IPS DF 6.9 (cell line): ENCODE measurements around the gene EXOC4.

Experiments
- DNase-seq: peaks from one replicate; pipeline ENCODE4 v3.0.0-alpha.2; 2013; ENCODE audit warnings: low read depth, low spot score
- H3K27ac ChIP-seq: one replicate; pipeline ENCODE4 v1.5.1; 2013; ENCODE audit warnings: low read length, control low read depth
- H3K27me3 ChIP-seq: 2 replicates; pipeline ENCODE4 v1.6.1; 2013; ENCODE audit warnings: mild to moderate bottlenecking, low read length; ENCODE audit not compliant: control insufficient read depth, insufficient read depth
- H3K36me3 ChIP-seq: 2 replicates; pipeline ENCODE4 v1.6.1; 2013; ENCODE audit warnings: low read length; ENCODE audit not compliant: control insufficient read depth, insufficient read depth
- H3K4me1 ChIP-seq: 2 replicates; pipeline ENCODE4 v1.6.1; 2013; ENCODE audit warnings: low read length; ENCODE audit not compliant: control insufficient read depth, insufficient read depth
- H3K4me3 ChIP-seq: 2 replicates; pipeline ENCODE4 v1.5.1; 2013; ENCODE audit warnings: mild to moderate bottlenecking, low read length
- H3K9me3 ChIP-seq: 2 replicates; pipeline ENCODE4 v1.6.1; 2013; ENCODE audit warnings: low read length, inconsistent platforms; ENCODE audit not compliant: control insufficient read depth, insufficient read depth
- WGBS: extraction: QIAGEN DNeasy Blood & Tissue Kit; methylation state at CpG from one replicate; pipeline ENCODE4 v1.1.7; 2013; ENCODE audit warnings: mixed read lengths, missing lambda C conversion rate; ENCODE audit not compliant: insufficient read length, insufficient coverage; 5-methylcytosine and 5-hydroxymethylcytosine counted together

EXOC4 gene

GRCh38 chr7:133409421-133409820 is 156.5 kb downstream of the EXOC4 start:
- no peak for DNase-seq
- no CpG with 5 or more reads among the region's 2 CpGs for WGBS
- Histone ChIP-seq H3K27me3 (no peaks in the 10 kb centered on the region), H3K4me3 (no peak overlapping the region), H3K27ac (no peak overlapping the region), H3K36me3 (no peaks in the 10 kb centered on the region), H3K4me1 (no peaks in the 10 kb centered on the region), H3K9me3 (no peaks in the 10 kb centered on the region)

- no peak for DNase-seq
- H3K27ac ChIP-seq: no peak overlapping the region
- H3K9me3 ChIP-seq: no peaks in the 10 kb centered on the region
- 100% methylated on average over 1 of the region's 1 CpG for WGBS
- no peak overlapping the region for H3K4me3 ChIP-seq
- H3K27me3 ChIP-seq: no peaks in the 10 kb centered on the region
- no peaks in the 10 kb centered on the region for H3K4me1 ChIP-seq
- H3K36me3 ChIP-seq: no peaks in the 10 kb centered on the region
These were observed 157.1 kb downstream of the EXOC4 start for GRCh38 chr7:133409966-133410365.

DNA sequence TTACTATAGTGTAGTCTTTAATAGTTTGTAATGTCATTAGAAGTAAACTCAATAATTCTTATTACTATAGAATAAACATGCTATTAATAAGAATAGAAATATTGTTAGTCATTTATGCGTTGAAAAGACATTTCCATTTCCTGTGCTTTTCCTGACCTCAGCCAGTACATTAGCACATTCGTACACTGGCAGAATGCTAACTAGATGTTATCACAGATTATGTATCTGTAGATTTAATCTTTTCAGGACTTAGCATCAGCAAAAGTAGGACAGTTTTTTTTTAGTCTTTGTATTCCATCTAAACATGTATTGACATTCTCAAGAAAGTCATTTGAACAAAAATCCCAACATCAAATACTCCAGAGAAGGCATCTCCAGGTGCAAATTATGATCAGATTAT is 158.5 kb downstream of the EXOC4 start:
- WGBS: no CpG with 5 or more reads among the region's 2 CpGs
- Histone ChIP-seq H3K4me1 (no peaks in the 10 kb centered on the region), H3K9me3 (no peaks in the 10 kb centered on the region), H3K27me3 (no peaks in the 10 kb centered on the region), H3K36me3 (no peaks in the 10 kb centered on the region), H3K4me3 (no peak overlapping the region), H3K27ac (no peak overlapping the region)
- DNase-seq: no peak

- H3K27me3 ChIP-seq: no peaks in the 10 kb centered on the region
- no peak overlapping the region for H3K27ac ChIP-seq
- no peaks in the 10 kb centered on the region for H3K9me3 ChIP-seq
- no peak overlapping the region for H3K4me3 ChIP-seq
- no CpG with 5 or more reads among the region's 3 CpGs for WGBS
- H3K4me1 ChIP-seq: no peaks in the 10 kb centered on the region
- DNase-seq: no peak
- H3K36me3 ChIP-seq: no peaks in the 10 kb centered on the region
These were observed 160.1 kb downstream of the EXOC4 start for GRCh38 chr7:133412942-133413341.

- H3K4me1 ChIP-seq: no peaks in the 10 kb centered on the region; the same call in 1 of the 2 replicates
- no peak overlapping the region for H3K27ac ChIP-seq
- H3K9me3 ChIP-seq: no peaks in the 10 kb centered on the region
- no peak for DNase-seq
- H3K27me3 ChIP-seq: no peaks in the 10 kb centered on the region
- H3K4me3 ChIP-seq: no peak overlapping the region
- WGBS: no CpG with 5 or more reads among the region's 1 CpG
- no peaks in the 10 kb centered on the region for H3K36me3 ChIP-seq
These were observed 166.2 kb downstream of the EXOC4 start for GRCh38 chr7:133419041-133419440.

GRCh38 chr7:133423618-133424017 is 170.7 kb downstream of the EXOC4 start:
- no CpG with 5 or more reads among the region's 23 CpGs for WGBS
- Histone ChIP-seq H3K27me3 (no peaks in the 10 kb centered on the region), H3K27ac (no peak overlapping the region), H3K36me3 (no peaks in the 10 kb centered on the region), H3K4me1 (no peaks in the 10 kb centered on the region; the same call in 1 of the 2 replicates), H3K4me3 (no peak overlapping the region), H3K9me3 (no peaks in the 10 kb centered on the region)
- DNase-seq: no peak

GRCh38 chr7:133428326-133428725 is 175.4 kb downstream of the EXOC4 start:
- Histone ChIP-seq H3K4me3 (no peak overlapping the region), H3K4me1 (no peaks in the 10 kb centered on the region), H3K27me3 (no peaks in the 10 kb centered on the region), H3K36me3 (no peaks in the 10 kb centered on the region), H3K27ac (no peak overlapping the region), H3K9me3 (no peaks in the 10 kb centered on the region)
- no peak for DNase-seq
- WGBS: no CpG with 5 or more reads among the region's 2 CpGs

- Histone ChIP-seq H3K4me3 (no peak overlapping the region), H3K27me3 (no peaks in the 10 kb centered on the region), H3K27ac (no peak overlapping the region), H3K9me3 (no peaks in the 10 kb centered on the region), H3K36me3 (no peaks in the 10 kb centered on the region), H3K4me1 (no peaks in the 10 kb centered on the region)
- WGBS: 100% methylated on average over 3 of the region's 3 CpGs
- DNase-seq: no peak
These were observed 176.0 kb downstream of the EXOC4 start for GRCh38 chr7:133428876-133429275.

GRCh38 chr7:133429371-133429770 is 176.5 kb downstream of the EXOC4 start:
- 100% methylated on average over 2 of the region's 3 CpGs for WGBS
- Histone ChIP-seq H3K9me3 (no peaks in the 10 kb centered on the region), H3K4me1 (no peaks in the 10 kb centered on the region), H3K4me3 (no peak overlapping the region), H3K27me3 (no peaks in the 10 kb centered on the region), H3K27ac (no peak overlapping the region), H3K36me3 (no peaks in the 10 kb centered on the region)
- no peak for DNase-seq

- H3K4me1 ChIP-seq: no peaks in the 10 kb centered on the region
- H3K9me3 ChIP-seq: no peaks in the 10 kb centered on the region
- H3K27me3 ChIP-seq: no peaks in the 10 kb centered on the region
- no peaks in the 10 kb centered on the region for H3K36me3 ChIP-seq
- WGBS: no CpG with 5 or more reads among the region's 1 CpG
- H3K4me3 ChIP-seq: no peak overlapping the region
- no peak for DNase-seq
- H3K27ac ChIP-seq: no peak overlapping the region
These were observed 178.4 kb downstream of the EXOC4 start for GRCh38 chr7:133431134-133431724.

GRCh38 chr7:133433165-133433812 is 180.4 kb downstream of the EXOC4 start:
- Histone ChIP-seq H3K4me3 (no peak overlapping the region), H3K36me3 (no peaks in the 10 kb centered on the region), H3K4me1 (no peaks in the 10 kb centered on the region), H3K27ac (no peak overlapping the region), H3K27me3 (no peaks in the 10 kb centered on the region), H3K9me3 (no peaks in the 10 kb centered on the region)
- DNase-seq: no peak
- no CpG with 5 or more reads among the region's 4 CpGs for WGBS
